CD4-positive, alpha-beta T cell treated with Interleukin-6 for 4 hours (primary cell): ENCODE measurements around the gene PSTPIP1.

Source experiments
- DNase-seq: peaks from one replicate; pipeline ENCODE4 v3.0.0-alpha.2; 2020; ENCODE audit warnings: mixed read lengths

The PSTPIP1 gene

DNA sequence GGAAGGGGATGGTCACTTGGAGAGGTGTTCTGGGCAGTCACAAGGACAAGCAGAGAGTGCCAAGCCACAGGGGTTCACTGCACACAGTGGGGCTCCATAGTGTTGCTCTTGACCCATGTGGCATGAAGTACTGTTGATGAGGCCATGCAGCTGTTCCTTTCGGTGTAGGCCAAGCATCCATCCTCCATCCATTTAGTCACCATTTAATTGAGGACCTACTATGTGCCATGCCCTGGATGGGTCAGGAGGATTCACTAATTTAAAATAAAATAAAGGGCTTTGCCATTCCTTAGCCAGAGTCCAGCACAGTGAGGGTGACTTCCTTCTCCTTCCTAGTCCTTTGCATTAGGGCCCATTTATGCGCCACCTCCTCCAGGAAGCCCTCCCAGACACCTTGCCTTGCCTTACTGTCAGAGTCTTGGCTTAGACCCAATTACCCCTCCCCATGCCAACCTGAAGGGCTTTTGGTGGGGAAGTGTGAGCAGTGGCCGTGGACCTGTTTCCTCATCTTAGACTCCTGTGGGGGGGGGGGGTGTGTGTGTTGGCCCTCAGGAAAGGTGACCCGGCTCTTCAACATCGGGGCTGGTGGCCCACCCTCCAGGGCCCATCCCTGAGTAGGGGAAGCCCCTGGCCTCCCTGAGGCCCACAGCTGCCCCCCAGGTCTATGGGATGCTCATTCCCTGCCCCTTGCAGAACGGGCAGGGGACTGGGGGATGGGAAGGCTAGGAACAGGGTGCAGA is 25.6 kb downstream of the PSTPIP1 start:
- DNase-seq: no peak

GRCh38 chr15:77021088-77021481 is 26.2 kb downstream of the PSTPIP1 start:
- no peak for DNase-seq

DNA sequence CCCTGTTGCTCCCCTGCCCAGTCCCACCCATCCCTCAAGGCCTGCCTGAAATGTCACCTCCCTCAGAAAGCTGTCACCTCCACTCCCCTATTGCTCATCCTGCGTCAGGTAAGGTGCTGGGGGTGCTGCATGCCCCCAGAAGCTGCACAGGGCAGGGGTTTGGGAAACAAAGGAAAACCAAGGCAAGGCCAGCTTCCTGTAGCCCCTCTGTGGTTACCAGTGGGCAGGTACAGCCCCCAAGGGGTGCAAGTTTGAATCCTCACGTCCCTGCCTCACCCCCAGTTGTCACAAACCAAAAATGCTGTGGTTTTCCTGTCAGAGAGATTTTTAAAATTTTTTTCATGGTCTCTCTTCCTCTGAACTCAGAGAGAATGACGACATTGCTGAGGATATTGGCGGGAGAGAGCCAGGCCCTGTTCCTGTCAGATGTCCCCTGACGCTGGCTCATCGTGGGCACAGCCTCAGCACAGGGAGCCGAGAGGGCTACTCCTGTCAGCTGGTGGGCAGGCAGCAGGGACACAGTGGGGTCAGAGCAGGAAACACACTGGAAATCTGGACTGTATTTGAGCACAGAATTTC is 27.0 kb downstream of the PSTPIP1 start:
- DNase-seq: peak; percentile 55

- DNase-seq: no peak
Measured at GRCh38 chr15:77022646-77023575, 28.0 kb downstream of the PSTPIP1 start.

GRCh38 chr15:77023576-77024272 is 28.8 kb downstream of the PSTPIP1 start:
- DNase-seq: no peak

DNA sequence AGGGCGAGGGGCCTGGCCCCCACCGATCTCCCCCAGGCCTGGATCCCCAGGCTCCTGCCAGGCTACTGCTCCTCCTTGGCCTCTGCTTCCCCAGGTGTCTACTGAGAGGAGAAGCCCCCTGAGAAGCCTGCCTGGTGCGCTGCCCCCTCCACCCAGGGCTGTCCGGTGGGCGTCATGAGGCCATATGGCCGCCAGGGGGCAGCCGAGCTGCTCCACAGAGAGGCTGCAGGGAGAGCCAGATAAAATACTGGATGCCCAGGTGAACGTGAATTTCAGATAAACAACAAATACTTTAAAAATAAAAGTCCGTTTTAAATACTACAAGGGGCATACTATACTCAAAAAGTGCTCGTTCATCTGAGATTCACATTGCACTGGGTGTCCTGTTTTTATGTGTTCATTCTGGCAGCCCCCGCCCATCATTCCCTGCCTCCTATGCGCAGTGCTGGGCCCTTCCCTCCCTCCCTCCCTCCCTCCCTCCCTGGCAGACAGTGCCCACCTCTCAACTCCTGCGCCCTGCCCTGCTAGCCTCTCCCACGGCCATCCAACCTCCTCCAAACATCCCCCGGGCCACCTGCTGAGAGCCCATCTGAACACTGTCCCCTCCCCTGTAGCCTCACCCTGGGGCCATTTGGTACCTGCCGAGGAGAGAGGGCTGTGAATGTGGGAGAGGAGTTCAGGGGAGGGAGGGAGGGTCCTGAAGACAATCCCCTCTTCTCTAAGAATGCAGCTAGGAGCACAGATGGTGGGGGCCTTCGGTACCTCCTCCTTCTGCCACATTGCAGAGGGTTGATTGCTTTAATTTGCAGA is 29.6 kb downstream of the PSTPIP1 start:
- DNase-seq: peak; percentile 75

DNA sequence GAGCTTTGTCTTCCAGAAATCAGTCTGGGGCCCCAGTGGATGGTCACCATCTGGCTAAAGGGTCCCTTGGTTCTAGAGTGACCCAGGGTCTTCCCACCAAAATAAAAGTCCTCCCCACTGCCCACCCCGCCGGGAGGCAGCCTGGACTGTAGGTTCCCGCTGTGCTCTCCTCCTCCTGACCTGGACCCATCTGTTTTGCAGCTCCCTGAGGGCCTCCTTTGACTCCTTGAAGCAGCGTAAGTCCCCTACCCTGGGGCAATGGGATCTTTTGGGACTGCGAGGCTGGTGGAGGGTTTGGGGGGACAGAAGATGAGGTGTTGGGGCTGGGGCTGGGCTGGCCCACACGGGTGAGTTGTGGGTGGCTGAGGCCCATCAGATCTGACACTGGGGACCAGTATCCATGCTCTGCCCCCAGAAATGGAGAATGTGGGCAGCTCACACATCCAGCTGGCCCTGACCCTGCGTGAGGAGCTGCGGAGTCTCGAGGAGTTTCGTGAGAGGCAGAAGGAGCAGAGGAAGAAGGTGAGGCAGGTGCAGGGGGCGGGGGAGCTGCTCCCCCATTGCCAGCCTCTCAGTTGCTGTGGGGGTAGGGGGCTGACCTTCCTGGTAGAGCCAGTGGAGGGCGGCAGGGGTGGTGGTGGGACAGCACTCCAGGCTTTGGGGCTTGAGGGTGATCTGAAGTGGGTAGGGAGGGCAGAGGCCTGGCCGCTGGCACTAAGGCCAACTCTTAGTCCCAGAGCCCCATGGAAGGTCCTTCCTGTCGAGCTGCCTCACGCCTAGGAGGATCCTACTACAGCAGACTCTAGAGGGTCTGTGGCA is 30.4 kb downstream of the PSTPIP1 start:
- no peak for DNase-seq

- no peak for DNase-seq
Measured at GRCh38 chr15:77025941-77026411, 31.1 kb downstream of the PSTPIP1 start.

GRCh38 chr15:77026501-77027110 is 31.7 kb downstream of the PSTPIP1 start:
- no peak for DNase-seq

DNA sequence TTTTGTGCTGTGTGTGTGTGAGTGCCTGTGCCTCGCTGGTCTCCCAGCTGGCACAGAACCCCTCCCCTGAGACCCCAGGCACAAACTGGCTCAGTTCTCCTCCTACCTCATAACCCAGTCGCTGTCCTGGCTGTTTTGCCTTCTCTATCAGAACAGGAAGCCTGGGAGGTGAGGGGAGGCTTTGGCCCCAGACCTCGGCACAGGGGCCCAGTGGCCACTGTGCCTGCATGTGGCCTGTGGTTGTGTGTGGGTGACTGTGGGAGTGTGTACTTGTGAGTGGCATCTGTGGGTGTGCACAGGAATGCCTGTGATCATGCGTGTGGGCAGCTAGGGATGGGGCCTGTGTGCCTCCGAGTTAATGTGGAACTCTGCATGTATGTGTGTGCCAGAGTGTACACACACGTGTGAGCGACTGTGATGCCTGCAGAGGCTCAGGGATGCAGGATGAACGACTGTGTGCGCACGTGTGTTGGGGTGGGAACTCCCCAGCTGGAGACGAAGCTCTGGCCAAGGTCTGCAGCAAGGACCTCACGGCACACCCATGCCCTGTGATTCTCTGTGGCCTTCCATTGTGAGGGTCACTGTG is 32.3 kb downstream of the PSTPIP1 start:
- DNase-seq: no peak

DNA sequence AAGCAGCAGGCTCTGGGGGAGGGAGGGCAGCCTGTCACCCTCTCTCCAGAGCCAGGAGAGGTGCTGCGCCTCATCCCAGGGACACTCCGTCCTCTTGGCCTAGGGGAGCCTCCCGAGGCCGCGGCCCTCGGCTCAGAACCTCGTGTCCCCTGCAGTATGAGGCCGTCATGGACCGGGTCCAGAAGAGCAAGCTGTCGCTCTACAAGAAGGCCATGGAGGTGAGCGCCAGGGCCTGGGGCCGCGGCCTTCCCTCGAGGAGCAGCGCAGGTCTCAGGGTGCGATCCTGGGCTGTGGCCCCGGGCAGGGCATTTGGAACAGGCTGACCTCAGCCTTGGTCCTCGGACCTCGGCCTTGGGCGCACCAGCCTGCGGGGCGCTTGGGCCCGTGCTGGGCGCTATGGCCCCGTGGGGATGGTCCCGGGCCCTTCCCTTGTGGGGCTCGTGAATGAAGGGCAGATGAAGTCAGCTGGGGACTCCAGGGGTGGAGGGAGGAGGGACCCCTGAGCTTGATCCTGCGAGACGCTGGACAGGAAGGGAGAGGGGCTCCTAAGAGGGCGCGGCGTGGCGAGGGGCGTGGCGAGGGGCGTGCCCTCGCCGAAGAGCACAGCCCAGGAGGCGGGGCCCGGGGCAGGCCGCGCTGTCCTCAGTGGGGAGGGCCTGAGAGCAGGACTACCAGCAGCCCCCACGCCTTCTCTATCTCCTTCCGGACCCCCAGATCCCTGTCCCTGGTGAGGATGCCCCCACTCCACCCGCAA is 32.9 kb downstream of the PSTPIP1 start:
- no peak for DNase-seq

DNA sequence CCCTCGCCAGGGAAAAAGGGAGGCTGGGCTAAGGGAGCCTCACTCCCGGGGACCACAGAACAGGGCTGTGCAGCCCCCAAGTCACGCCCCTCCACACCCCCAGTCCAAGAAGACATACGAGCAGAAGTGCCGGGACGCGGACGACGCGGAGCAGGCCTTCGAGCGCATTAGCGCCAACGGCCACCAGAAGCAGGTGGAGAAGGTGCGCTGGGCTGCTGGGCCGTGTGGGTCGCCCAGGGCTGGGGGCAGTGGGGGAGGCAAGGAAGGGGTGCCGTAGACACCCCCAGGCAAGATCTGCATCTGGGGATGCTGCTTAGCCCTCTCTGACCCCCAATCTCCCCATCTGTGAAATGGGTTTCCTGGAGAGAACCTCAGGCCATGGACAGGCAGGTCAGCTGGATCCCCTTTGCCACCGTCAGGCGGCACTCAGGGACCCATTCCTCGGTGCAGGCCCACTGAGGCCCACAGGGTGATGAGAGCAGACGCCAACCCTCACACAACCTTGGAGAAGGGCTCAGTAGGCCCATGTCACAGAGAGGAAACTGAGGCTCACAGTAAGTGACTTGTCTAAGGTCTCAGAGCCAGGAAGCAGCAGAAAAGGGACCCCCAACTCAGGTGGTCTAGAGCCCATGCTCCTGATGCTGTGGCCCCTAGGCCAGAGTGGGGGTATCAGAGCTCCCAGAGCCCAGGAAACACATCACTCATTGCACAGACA is 33.7 kb downstream of the PSTPIP1 start:
- DNase-seq: no peak

DNA sequence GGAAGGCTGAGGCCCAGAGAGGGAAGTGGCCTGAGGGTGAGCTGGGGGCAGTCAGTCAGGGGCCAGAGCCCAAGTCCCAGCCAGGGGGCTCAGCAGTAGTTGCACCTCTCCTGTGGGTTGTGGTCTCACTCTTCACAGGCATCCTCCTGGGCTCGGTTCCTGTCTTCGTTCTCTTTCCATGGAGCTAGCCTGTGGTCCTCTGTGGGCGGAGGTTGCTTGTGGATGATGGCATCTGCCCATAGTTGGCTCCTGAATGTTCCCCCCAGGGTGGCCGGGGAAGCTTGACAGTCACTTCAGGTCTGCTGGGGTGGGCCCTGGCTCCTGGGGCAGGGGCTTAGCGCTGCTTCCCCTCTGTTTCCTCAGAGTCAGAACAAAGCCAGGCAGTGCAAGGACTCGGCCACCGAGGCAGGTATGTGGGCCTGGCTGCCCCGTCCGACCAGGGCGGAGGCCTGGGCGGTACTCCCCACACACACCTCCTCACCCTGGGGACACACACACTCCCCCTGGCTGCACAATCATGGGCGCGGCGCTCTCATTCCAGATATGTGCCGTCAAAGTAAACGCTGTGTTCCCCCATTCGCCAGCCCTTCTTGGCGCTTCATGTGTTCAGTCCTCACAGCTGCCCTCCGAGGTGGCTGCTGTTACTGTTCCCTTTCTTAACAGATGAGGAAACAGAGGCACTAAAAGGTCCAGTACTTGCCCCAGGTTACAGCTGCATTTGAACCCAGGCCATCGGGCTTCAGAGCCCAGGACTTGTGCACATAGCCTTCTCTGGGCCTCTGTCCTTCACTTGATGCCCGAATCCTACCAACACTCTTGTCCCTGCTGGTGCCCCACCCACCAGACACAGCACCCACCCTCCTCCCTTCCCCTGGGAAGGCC is 34.5 kb downstream of the PSTPIP1 start:
- no peak for DNase-seq

- no peak for DNase-seq
Measured at GRCh38 chr15:77030048-77030927, 35.4 kb downstream of the PSTPIP1 start.

DNA sequence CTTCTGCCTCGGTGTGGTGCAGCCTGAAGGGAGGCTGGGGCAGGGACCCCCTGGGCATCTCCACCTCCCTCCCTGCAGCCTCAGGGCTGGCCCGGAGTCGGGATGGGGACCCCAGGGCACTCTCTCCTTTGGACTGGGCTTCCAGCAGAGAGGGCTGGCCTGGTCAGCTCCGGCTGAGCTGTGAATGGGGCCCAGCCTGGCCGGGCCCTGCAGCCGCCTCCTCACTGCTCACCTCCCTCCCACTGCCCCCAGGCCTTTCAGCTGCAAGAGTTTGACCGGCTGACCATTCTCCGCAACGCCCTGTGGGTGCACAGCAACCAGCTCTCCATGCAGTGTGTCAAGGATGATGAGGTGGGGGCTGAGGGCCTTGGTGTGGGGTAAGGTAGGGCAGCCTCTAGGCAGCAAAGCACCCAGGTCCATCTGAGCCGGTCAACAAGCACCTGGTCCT is 36.0 kb downstream of the PSTPIP1 start:
- DNase-seq: no peak

DNA sequence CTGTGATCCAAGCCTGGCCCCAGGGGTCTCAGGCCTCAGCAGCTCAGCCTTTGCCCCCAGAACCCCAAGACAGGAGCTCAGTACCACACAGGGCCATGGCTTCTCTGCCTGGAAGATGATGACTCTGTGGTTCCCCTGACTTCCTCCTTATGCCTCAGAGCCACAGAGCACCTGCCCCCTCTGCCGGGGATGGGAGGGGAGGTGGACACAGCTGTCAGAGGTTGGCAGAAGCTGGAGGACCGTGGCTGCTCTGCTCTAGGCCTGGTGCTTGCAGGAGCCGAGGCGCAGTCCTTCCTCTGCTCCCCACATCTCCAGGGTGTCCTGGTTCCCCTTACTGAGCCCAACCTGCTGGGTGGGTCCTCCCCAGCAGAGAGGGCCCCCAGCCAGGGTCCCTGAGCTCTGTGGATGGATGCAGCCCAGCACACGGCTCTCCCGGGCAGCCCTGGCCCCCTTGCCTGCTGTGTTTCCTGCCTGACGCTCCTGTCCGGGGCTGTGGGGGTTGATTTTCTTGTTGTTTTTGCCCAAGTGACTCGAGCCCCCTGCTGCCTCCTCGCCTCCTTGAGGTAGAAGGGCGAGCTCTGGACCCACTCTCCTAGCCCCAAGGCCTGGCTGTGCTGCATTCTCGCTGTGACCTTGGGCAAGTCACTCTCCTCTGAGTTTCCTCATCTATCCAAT is 36.6 kb downstream of the PSTPIP1 start:
- DNase-seq: peak; percentile 42
